ENCODE results near the gene NRXN2. TPM values are rescaled to one million over a fixed set of nuclear protein-coding genes. Genes with fewer than 3 reads are reported as not detected.

Gene NRXN2
- total and polyA plus RNA-seq, 2 donors (not counting 3 experiments of a cell fraction or from before 2014, with no cell fraction given): not detected

GRCh38 chr11:64619196-64619595, 103.8 kb downstream of the NRXN2 start:
- FAIRE-seq (no peak), DNase-seq (ENCODE audit: low read depth, low spot score) (no peak)
- H3K9me1 ChIP-seq (replicated peaks; ENCODE audit: control insufficient read depth, extremely low read depth, insufficient read depth, low read length): no peaks in the 10 kb centered on the region
- dilution Hi-C loops (cut with MboI; ENCODE audit: extremely low pct_ligation_motif_present, low sequenced_read_pairs): no loop called here
- H3K27ac ChIP-seq (ENCODE audit: insufficient read depth, low read depth, low read length): no peak overlapping the region
- CTCF ChIA-PET: no interaction called here
- no peaks in the 10 kb centered on the region for H3K4me1 ChIP-seq (ENCODE audit: control insufficient read depth, extremely low read depth, insufficient read depth, low read length)
- intact Hi-C loops (cut with micrococcal nuclease): no loop called here
- H3K27me3 ChIP-seq (ENCODE audit: control insufficient read depth in 2 of 2, insufficient read depth in 2 of 2, low read length in 2 of 2): no peaks in the 10 kb centered on the region
- no peak for TF ChIP-seq POLR2A (IDR thresholded peaks at IDR 0.05; ENCODE audit: low read depth, low read length)
- TF ChIP-seq EZH2 (IDR thresholded peaks at IDR 0.05; ENCODE audit: borderline replicate concordance, low read depth, low read length, severe bottlenecking): no peak
- TF ChIP-seq MYC (IDR thresholded peaks at IDR 0.05; ENCODE audit: low read depth, low read length): no peak
- no peak for TF ChIP-seq FOS (IDR thresholded peaks at IDR 0.05; ENCODE audit: borderline replicate concordance, insufficient read depth, low read length)
- no peak for TF ChIP-seq MAX (IDR thresholded peaks at IDR 0.05; ENCODE audit: insufficient read depth, insufficient read length)
- TF ChIP-seq POLR2AphosphoS5 (IDR thresholded peaks at IDR 0.05; ENCODE audit: insufficient read depth, low read depth, low read length): no peak
- TF ChIP-seq CTCF (IDR thresholded peaks at IDR 0.05; ENCODE audit: extremely low read depth in 1 of 2, insufficient read depth in 1 of 2, low read depth in 1 of 2, low read length in 2 of 2): no peak
- TF ChIP-seq JUN (IDR thresholded peaks at IDR 0.05; ENCODE audit: borderline replicate concordance, insufficient read depth, insufficient read length, low read depth): no peak
- no peak for TF ChIP-seq GATA2 (IDR thresholded peaks at IDR 0.05; ENCODE audit: insufficient read depth, insufficient read length, low read depth, low read length)
- no peaks in the 10 kb centered on the region for H3K9me3 ChIP-seq (replicated peaks; ENCODE audit: control insufficient read depth, insufficient read depth, low read length)
- no TSS peak for BruUV-seq (replicated peaks)
- POLR2A ChIA-PET: no interaction called here
- no peak overlapping the region for H3K4me3 ChIP-seq (replicated peaks in 1 of 3; ENCODE audit: insufficient read depth in 1 of 3, low read depth in 1 of 3, low read length in 3 of 3)
- no peak overlapping the region for H2AFZ ChIP-seq (ENCODE audit: low read depth, low read length)
- H3K79me2 ChIP-seq (ENCODE audit: control insufficient read depth, insufficient read depth, low read length): no peaks in the 10 kb centered on the region
- no peaks in the 10 kb centered on the region for H3K36me3 ChIP-seq (ENCODE audit: control insufficient read depth in 2 of 2, extremely low read depth in 1 of 2, insufficient read depth in 2 of 2, low read length in 2 of 2)
- no peak overlapping the region for H3K9ac ChIP-seq (replicated peaks; ENCODE audit: extremely low read depth, insufficient read depth, low read length)
- no peaks in the 10 kb centered on the region for H4K20me1 ChIP-seq (replicated peaks; ENCODE audit: control insufficient read depth, extremely low read depth, insufficient read depth, low read length)
- H3K4me2 ChIP-seq (ENCODE audit: insufficient read depth, low read length): no peak overlapping the region

All from endothelial cell of umbilical vein (primary cell).